Peyer's patch (tissue), 4 donors: ENCODE data around the gene LSP1.

ENCODE experiments used
- POLR2A ChIP-seq, 2 donors: fragments of 450-650 bp; IDR thresholded peaks; one replicate each; pipeline ENCODE4 v1.5.1; 2017; ENCODE audit warnings: antibody characterized with exemption in 2 of 2, mild to moderate bottlenecking in 2 of 2, moderate library complexity in 2 of 2
- TF ChIP-seq, protein P1 (sequence below), 6 experiments: fragments of 450-650 bp in 4 of 6; fragments of 200-600 bp in 2 of 6; sonication (generic) in 1 of 6; IDR thresholded peaks; one replicate each; pipeline ENCODE4 v1.5.1; 2017 to 2019; ENCODE audit warnings: antibody characterized with exemption in 6 of 6, mild to moderate bottlenecking in 3 of 6, moderate library complexity in 1 of 6

DNA sequence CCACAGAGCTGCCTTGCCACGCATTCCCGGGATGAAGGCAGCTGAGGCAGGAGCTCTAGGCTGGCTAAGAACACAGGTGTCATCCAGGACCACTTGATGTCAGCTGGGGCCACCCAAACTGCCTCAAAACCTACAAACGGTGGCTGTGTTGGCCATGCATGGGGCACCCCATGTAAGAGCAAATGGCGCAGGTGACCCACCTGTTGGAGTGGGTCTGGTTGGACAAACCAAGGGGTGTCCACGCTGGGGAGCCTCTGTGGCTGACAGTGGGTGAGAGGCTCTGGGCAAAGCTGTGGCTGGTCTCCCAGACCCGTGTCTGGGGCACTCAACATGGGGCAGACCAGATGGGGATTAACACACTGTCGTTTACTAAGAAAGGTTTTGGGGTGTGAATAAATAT lies 37.1 kb upstream of the LSP1 start:
- TF ChIP-seq POLR2A (IDR thresholded peaks at IDR 0.05), result no peak
- TF ChIP-seq, protein P1, sequence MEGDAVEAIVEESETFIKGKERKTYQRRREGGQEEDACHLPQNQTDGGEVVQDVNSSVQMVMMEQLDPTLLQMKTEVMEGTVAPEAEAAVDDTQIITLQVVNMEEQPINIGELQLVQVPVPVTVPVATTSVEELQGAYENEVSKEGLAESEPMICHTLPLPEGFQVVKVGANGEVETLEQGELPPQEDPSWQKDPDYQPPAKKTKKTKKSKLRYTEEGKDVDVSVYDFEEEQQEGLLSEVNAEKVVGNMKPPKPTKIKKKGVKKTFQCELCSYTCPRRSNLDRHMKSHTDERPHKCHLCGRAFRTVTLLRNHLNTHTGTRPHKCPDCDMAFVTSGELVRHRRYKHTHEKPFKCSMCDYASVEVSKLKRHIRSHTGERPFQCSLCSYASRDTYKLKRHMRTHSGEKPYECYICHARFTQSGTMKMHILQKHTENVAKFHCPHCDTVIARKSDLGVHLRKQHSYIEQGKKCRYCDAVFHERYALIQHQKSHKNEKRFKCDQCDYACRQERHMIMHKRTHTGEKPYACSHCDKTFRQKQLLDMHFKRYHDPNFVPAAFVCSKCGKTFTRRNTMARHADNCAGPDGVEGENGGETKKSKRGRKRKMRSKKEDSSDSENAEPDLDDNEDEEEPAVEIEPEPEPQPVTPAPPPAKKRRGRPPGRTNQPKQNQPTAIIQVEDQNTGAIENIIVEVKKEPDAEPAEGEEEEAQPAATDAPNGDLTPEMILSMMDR (IDR thresholded peaks at IDR 0.05), result no peak
